GM12878 (cell line): ENCODE data around the gene ITPR2. TPM values are rescaled to one million over a fixed set of nuclear protein-coding genes. Genes with fewer than 3 reads are reported as not detected.

ENCODE experiments used
- ATF7 ChIP-seq: fragments of 450-650 bp; IDR thresholded peaks from 2 replicates; pipeline ENCODE4 v1.6.1; 2016; ENCODE audit warnings: low read depth, mild to moderate bottlenecking
- BCL3 ChIP-seq: IDR thresholded peaks from 2 replicates; pipeline ENCODE4 v1.6.1; 2011; ENCODE audit warnings: borderline replicate concordance, low read depth, mild to moderate bottlenecking, moderate library complexity, low read length; ENCODE audit not compliant: insufficient read depth, poor library complexity, severe bottlenecking
- BMI1 ChIP-seq: fragments of 450-650 bp; IDR thresholded peaks from 2 replicates; pipeline ENCODE4 v1.6.1; 2016; ENCODE audit warnings: mild to moderate bottlenecking, moderate library complexity, borderline replicate concordance
- CBX5 ChIP-seq: sonication (generic); IDR thresholded peaks from 2 replicates; pipeline ENCODE4 v1.6.1; 2016; ENCODE audit warnings: low read depth, moderate library complexity, mild to moderate bottlenecking, inconsistent platforms
- CREB1 ChIP-seq: IDR thresholded peaks from 2 replicates; pipeline ENCODE4 v1.6.1; 2012; ENCODE audit warnings: low read depth, mild to moderate bottlenecking, inconsistent platforms
- E2F4 ChIP-seq: IDR thresholded peaks from 2 replicates; pipeline ENCODE4 v1.6.1; 2012; ENCODE audit warnings: low read depth, low read length, improper control_type of control experiment
- EED ChIP-seq: sonication (generic); IDR thresholded peaks from 2 replicates; pipeline ENCODE4 v1.6.1; 2016; ENCODE audit warnings: antibody characterized with exemption, low read depth
- ETV6 ChIP-seq, 2 experiments: fragments of 450-650 bp in 1 of 2; IDR thresholded peaks in 1 of 2; conservative IDR thresholded peaks in 1 of 2; 2 replicates each; pipeline ENCODE4 v1.6.1; 2014; ENCODE audit warnings: antibody characterized with exemption in 1 of 2, borderline replicate concordance in 1 of 2, low read depth in 1 of 2, mild to moderate bottlenecking in 1 of 2, moderate library complexity in 1 of 2
- IKZF1 ChIP-seq: fragments of 450-650 bp; conservative IDR thresholded peaks from 2 replicates; pipeline ENCODE4 v1.6.1; 2017; ENCODE audit warnings: antibody characterized with exemption, mild to moderate bottlenecking
- MTA2 ChIP-seq: fragments of 450-650 bp; IDR thresholded peaks from 2 replicates; pipeline ENCODE4 v1.6.1; 2016; ENCODE audit warnings: low read depth, mild to moderate bottlenecking, moderate library complexity
- NBN ChIP-seq: fragments of 450-650 bp; IDR thresholded peaks from 2 replicates; pipeline ENCODE4 v1.6.1; 2016
- NFYA ChIP-seq: IDR thresholded peaks from 2 replicates; pipeline ENCODE4 v1.6.1; 2011; ENCODE audit warnings: low read depth, mild to moderate bottlenecking, low read length, improper control_type of control experiment, borderline replicate concordance
- NFYB ChIP-seq: IDR thresholded peaks from 2 replicates; pipeline ENCODE4 v1.6.1; 2011; ENCODE audit warnings: low read depth, mild to moderate bottlenecking, low read length, improper control_type of control experiment, moderate library complexity; ENCODE audit not compliant: insufficient read depth
- NR2C1 ChIP-seq: fragments of 450-650 bp; IDR thresholded peaks from 2 replicates; pipeline ENCODE4 v1.6.1; 2017; ENCODE audit warnings: antibody characterized with exemption, mild to moderate bottlenecking, moderate library complexity
- NR2F1 ChIP-seq: fragments of 450-650 bp; conservative IDR thresholded peaks from 2 replicates; pipeline ENCODE4 v1.6.1; 2017; ENCODE audit warnings: mild to moderate bottlenecking
- PAX5 ChIP-seq: IDR thresholded peaks from 2 replicates; pipeline ENCODE4 v1.6.1; 2011; ENCODE audit warnings: low read depth, low read length, borderline replicate concordance
- PKNOX1 ChIP-seq: fragments of 450-650 bp; IDR thresholded peaks from 2 replicates; pipeline ENCODE4 v1.6.1; 2016; ENCODE audit warnings: mild to moderate bottlenecking
- PML ChIP-seq: IDR thresholded peaks from 2 replicates; pipeline ENCODE4 v1.6.1; 2012; ENCODE audit warnings: low read length, inconsistent platforms
- RCOR1 ChIP-seq: conservative IDR thresholded peaks from 2 replicates; pipeline ENCODE4 v1.6.1; 2012; ENCODE audit warnings: low read depth, low read length, improper control_type of control experiment
- RELB ChIP-seq: fragments of 450-650 bp; IDR thresholded peaks from 2 replicates; pipeline ENCODE4 v1.6.1; 2017; ENCODE audit warnings: low read depth, mild to moderate bottlenecking, moderate library complexity
- RUNX3 ChIP-seq: IDR thresholded peaks from 2 replicates; pipeline ENCODE4 v1.6.1; 2012; ENCODE audit warnings: low read length, inconsistent platforms
- SMAD5 ChIP-seq: IDR thresholded peaks from 2 replicates; pipeline ENCODE4 v1.6.1; 2016; ENCODE audit warnings: antibody characterized with exemption, low read depth
- SPI1 ChIP-seq: IDR thresholded peaks from 2 replicates; pipeline ENCODE4 v1.6.1; 2011; ENCODE audit warnings: low read depth, mild to moderate bottlenecking, low read length, moderate library complexity, borderline replicate concordance; ENCODE audit not compliant: insufficient read depth
- SREBF2 ChIP-seq: IDR thresholded peaks from 2 replicates; pipeline ENCODE4 v1.6.1; 2012; ENCODE audit warnings: mild to moderate bottlenecking, low read length
- STAT3 ChIP-seq: IDR thresholded peaks from 2 replicates; pipeline ENCODE4 v1.6.1; 2011; ENCODE audit warnings: low read depth, low read length, improper control_type of control experiment
- ZBTB33 ChIP-seq: fragments of 450-650 bp; IDR thresholded peaks from 2 replicates; pipeline ENCODE4 v1.6.1; 2017; ENCODE audit warnings: mild to moderate bottlenecking
- polyA plus RNA-seq, 11 experiments: library from polyadenylated mRNA; depleted of rRNA in 4 of 11; unstranded in 6 of 11; stranded (reverse) in 5 of 11; fragments of >200 nt; fragmentation: Nextera tagmentation in 4 of 11; fragmentation: Illumina TruSeq in 1 of 11; extraction: Ambion mirVana in 4 of 11; extraction: Trizol in 1 of 11; gene quantifications; 1 replicate in 1 of 11; 2 replicates in 10 of 11; pipeline versions ENCODE4 v1.2.1 to v1.2.3, GENCODE V29; 2011 to 2016; ENCODE audit warnings: inconsistent platforms in 2 of 11, missing spikeins in 2 of 11, low read depth in 1 of 11
- total RNA-seq, 4 experiments: library from RNA; depleted of rRNA in 3 of 4; stranded (reverse); fragments of >200 nt in 3 of 4; fragmentation: Illumina TruSeq in 1 of 4; extraction: Trizol in 1 of 4; gene quantifications; 2 replicates each; pipeline versions ENCODE4 v1.2.1 to v1.2.3, GENCODE V29; 2013 to 2021

The ITPR2 gene
- total and polyA plus RNA-seq, 10 of the 15 experiments (the other 5 are each of a cell fraction or from before 2014, with no cell fraction given): 7.5 to 76.2 (median 47.1) TPM

- TF ChIP-seq E2F4 (no peak), SMAD5 (no peak), EED (peak; percentile 67), SREBF2 (no peak), CREB1 (no peak), RELB (peak; percentile 68; the same call in 1 of the 2 replicates), NR2F1 (no peak), PML (0 out of 2 replicates have a peak, but pooled peaks have one; percentile 35), NFYB (no peak), ZBTB33 (no peak), SPI1 (peak; percentile 90), NR2C1 (no peak), RUNX3 (peak; percentile 62), STAT3 (no peak), ETV6 (conservative IDR thresholded peaks at IDR 0.05 in 1 of 2, IDR thresholded peaks at IDR 0.05 in 1 of 2; ENCODE audit: borderline replicate concordance in 1 of 2, low read depth in 1 of 2) (no peak), PKNOX1 (peak; percentile 41; the same call in 1 of the 2 replicates), NBN (0 out of 2 replicates have a peak, but pooled peaks have one; percentile 42), MTA2 (0 out of 2 replicates have a peak, but pooled peaks have one; percentile 13), NFYA (no peak), ATF7 (0 out of 2 replicates have a peak, but pooled peaks have one; percentile 29), CBX5 (0 out of 2 replicates have a peak, but pooled peaks have one; percentile 37), PAX5 (no peak), BMI1 (no peak), IKZF1 (peak; percentile 91), RCOR1 (no peak), BCL3 (no peak)
These were observed 492.3 kb downstream of the ITPR2 start (continued) for GRCh38 chr12:26340649-26341048.
